ENCODE results near the gene SLC26A1.

The SLC26A1 gene

DNA sequence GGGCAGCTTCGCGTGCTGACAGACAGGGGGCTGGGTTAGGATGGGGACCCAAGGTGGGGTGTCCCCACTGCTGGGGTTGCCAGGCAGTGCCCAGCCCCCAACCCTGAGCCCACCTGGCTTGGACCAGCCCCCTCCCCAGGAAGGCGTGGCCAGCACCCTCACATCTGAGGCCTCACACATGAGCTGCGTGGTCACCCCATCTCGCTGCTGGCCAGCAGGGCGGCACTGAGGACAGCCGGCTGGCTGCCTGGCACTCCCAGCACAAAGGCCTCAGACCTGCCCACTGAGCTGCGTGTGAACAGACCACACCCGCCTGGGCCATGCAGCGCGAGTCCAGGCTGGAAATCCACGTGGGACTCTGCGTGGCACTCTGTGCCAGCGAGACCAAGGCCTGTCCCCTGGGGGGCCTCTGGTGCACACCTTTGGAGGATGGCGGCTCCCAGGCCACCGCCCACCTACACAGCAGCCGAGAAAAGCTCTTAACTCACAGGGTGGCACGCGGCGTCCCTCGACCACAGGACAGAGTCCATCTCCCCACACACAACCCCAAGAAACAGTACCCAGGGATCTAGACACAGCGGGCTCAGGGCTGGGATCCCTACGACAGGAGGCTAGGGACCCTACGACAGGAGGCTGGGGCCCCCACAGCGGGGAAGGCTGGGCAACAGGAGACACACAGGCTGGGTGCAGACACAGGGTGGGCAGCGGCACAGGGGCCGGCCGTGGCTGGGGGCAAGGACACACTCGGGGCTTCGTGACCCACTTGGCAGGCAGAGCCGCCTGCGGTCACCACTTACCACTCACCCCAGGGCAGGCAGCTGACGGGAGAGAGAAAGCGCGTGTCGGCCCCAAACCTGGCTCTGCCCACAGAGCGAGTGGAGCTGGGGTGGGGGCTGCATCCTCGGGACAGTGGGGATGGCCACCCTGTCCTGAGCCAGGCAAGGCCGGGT is 29.7 kb downstream of the SLC26A1 start:
- no peak for DNase-seq

DNA sequence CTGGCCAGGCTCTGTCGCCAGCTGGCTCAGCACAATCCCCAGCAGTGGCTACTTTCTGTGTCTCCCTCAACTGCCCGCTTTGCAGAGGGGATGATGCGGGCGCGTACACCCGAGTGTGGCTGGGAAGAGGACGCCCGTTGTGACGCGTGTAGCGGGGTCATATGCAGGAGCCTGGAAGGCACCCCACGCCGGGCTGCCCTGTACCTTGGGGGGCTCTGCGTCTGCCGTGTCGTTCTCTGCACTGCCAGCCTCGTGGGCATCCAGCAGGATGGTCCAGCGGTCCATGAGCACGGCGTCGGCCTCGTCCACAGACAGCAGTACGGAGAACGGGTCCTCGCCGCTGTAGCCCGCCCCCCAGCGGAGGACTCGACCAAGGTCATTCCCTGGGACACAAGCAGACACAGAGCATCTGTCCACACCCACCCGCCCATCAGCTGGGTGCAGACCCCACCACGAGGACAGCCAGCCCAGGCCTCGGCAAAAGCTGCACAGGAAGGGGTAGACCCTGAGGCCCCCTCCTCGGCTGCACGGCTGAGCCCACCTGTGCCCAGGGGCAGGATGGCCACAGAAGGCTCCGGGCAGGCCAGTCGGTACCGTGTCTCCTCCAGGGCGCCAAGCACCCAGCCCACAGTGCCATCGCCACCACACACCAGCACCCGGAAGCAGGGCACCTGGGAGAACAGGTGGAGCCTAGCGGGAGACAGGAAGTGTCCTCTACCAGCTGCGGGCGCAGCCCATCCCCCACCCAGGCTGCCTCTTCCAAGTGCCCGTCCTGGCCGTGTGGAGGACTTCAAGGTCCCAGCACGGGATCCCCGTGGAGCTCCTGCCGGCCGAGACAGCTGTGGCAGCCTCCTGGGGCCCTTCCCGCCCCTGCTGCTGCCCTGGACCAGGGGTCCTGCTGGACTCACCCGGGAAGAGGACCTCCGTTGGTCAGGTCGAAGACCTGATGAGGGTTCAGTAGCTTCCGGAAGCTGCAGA is 30.7 kb downstream of the SLC26A1 start:
- no peak for DNase-seq

DNA sequence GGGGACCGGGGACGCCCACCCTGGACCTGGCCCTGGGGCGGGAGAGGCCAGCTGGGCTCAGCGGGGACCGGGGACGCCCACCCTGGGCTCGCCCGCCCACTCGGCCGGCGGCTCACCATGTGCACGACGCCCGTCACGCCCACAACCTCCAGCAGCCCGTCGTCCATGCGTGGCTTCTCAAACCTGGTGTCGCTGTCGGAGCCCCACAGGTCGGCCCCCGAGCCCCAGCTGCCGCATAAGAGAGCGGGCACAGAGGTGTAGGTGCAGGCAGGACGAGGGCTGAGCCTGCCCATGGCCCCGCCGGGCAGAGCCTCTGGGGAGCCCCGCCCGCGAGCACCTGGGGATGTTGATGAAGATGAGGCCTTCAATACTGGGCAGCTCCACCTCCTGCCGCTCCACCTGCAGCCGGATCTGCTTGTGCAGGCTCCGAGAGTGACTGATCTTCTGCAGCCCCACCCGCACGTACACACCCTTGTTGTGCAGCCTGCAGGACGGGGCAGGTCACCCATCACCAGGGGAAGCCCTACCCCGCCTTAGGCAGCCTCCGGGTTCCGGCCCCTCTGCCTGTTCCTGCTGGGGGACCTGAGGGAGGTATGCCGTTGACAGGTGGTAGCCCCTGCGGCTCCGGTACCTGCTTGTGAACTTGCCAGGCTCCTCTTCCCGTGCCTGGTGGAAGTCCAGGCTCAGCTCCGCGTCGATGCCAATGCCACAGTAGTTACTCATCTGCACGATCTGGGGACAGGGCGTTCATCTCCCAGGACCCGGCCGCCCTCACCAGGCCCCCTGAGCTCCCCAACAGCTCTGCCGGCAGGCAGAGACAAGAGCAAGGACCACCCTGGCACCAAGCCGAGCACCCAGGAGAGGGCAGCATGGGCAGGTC is 31.6 kb downstream of the SLC26A1 start:
- DNase-seq: no peak

DNA sequence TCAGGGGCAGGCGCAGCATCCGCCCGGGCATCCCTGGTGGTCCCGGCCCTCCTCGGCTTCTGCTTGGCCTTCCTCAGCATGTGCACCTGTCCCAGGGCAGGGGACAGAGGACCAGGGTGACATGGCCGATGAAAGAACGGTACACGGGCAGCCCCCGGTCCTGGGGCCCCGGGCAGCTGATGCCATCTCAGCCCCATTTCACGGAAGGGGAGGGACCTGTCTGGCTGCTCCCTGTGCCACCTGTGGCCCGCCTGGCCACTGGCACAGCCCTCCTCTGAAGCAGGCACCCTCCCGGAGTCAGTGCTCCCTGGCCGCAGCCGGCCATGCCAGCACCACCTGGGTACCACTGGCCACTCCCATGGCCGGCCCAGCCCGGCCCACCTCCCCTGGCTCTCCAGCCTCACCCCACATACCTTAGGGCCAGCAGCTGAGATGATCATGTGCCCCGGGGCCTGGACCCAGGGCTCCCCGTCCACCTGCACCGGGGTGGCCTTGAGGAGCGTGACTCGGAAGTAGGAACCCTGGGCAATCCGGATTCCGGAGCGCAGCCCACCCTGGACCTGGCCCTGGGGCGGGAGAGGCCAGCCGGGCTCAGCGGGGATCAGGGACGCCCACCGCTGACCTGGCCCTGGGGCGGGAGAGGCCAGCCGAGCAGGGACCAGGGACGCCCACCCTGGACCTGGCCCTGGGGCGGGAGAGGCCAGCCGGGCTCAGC is 32.4 kb downstream of the SLC26A1 start:
- no peak for DNase-seq

DNA sequence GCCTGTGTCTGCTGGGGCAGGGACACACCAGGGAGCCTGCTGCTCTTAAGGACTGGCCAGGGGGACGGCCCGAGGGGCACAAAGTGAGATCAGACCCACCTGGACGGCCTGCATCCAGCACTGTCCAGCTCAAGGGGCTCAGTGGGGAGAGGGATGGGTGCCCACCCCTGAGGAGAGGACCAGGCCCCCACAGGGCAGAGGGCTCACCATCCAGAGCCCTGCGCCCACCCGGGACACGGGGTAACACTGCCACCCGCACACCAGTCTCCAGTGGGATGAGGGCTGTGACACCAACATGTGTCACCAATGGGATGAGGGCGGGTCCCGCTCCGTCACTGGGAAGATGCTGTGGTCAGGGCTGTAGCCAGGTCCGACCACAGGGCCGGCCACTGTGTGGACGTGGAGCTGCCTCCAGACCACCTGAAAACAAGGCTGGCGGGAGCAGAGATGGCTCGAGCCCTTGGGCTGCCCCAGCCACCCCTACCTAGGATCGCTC is 33.0 kb downstream of the SLC26A1 start:
- DNase-seq: no peak

DNA sequence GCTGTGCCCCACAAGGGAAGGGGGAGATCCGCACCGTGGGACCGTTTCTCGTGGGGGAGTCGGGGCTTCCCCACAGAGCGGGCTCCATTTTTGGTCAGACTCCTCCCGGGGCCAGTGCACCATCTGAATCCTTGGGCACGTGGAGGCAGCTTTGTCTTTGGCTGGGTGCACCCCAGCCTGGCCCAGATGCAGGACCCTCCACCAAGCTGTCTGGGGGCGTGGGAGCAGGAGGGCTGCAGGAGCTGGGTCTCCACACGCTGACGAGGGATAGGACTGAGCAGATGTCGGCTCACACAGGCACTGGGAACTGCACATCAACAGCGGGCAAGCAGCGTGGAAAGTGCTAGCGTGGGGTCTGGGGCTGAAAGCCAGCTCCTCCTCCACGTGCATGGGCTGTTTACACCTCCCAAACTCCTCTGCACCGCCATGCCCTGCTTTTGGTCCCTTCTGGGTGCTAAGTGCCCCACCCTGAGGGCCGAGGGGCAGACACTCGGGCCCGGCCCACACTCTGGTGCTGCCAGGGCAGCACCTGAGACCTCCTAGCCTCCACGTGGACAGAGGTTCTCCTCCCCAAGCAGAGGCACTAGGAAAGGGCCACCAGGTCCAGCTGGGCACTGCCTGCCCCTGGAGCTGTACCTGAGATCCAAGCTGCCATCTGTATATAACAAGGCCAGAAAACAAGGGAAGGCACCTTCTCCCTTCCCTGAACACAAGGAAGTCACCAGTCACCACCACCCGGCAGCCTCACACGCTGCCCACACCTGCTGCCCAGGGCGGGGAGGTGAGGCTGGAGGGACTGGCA is 33.7 kb downstream of the SLC26A1 start:
- DNase-seq: no peak

DNA sequence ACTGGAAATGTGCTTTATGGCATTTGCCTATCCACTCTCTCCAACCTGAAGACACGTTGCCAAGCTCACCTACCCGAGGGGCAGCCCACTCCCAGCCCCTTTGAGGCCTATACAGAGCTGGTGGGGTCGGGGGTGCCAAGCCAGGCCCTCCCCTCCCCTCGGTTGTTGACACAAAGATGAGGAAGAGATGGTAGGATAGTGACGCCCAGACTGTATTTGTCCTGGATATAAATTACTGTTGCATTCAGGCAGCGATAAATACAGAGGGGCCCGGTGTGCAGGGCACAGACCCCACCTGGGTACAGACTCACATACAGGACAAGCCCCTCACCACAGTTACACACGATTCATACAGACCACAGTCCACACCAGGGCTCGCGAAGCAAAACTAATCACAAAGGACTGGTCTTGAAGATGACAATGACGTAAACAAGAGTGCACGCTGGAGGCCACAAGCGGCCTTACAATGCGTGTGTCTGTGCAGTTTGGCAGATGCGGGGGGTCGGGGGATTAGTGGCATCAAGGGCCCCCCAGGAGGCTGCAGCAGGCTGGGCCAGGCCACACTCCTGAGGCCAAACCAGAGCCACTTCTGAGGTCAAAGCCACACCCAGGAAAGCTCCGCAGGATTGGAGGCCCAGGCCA is 34.4 kb downstream of the SLC26A1 start:
- DNase-seq: no peak

DNA sequence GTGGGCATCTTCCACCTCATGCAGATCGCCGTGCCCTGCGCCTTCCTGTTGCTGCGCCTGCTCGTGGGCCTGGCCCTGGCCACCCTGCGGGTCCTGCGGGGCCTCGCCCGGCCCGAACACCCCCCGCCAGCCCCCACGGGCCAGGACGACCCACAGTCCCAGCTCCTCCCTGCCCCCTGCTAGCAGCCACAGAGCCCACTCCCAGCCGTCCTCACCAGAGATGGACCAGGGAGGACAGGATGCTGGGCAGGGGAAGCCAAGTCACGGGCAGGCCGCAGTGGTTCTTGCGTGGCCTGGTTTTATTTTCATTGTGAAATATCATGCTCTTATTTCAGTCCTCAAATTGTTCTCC is 34.9 kb downstream of the SLC26A1 start:
- no peak for DNase-seq

DNA sequence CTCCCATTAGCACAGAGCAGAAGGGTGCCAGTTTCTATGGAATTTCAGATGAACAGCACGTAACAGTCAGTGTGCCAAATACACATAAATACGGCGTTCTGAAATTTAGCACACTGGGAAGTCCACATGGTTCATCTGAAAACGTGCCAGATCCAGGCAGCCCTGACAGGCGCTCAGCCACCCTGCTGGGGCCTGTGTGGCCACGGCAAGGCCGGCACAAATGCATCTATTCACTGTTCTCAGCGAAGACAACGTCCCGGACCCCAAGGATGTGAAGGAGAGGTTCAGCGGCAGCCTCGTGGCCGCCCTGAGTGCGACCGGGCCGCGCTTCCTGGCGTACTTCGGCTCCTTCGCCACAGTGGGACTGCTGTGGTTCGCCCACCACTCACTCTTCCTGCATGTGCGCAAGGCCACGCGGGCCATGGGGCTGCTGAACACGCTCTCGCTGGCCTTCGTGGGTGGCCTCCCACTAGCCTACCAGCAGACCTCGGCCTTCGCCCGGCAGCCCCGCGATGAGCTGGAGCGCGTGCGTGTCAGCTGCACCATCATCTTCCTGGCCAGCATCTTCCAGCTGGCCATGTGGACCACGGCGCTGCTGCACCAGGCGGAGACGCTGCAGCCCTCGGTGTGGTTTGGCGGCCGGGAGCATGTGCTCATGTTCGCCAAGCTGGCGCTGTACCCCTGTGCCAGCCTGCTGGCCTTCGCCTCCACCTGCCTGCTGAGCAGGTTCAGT is 35.5 kb downstream of the SLC26A1 start:
- no peak for DNase-seq

DNA sequence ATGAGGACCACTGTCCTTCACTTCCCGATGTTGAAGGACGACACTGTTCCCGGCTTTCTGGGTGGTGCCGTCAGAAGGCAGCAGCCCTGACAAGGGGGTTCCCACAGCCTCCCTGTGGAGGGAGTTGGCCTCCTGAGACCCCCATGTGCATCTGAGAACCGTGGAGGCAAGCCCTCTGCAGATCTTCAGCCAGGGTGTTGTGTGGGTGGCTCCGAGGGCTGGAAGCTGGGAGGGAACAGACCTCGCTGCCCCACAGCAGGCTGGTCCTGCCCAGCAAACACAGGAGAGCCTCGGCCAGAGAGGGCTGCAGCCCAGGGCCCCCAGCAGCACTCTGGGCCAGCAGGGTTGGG is 36.0 kb downstream of the SLC26A1 start:
- DNase-seq: no peak

DNA sequence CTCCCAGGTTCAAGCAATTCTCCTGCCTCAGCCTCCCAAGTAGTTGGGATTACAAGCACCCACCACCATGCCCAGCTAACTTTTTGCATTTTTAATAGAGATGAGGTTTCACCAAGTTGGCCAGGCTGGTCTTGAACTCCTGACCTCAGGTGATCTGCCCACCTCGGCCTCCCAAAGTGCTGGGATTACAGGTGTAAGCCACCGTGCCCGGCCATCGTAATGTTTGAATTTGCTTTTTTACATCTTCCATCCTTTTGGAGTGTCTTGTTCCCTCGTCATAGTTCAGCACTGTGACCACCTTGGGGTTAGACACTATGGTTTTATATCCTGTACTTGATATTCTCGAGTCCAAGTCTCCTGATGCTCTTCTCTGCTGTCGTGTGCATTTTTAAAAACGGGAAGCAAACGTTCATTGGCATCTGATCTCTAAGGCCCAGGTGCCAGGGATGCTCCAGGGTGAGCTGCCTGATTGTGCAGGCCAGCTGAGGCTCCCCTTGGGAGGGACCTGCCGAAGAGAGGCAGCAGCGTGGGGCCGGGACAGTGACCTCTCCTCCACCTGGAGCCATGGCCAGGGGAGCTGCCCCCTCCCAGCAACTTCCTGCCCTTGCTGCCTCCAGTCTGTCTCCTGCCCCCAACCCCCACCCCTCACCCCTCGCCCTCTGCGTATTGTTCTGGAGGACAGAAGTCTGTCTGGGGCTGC is 36.5 kb downstream of the SLC26A1 start:
- DNase-seq: no peak

DNA sequence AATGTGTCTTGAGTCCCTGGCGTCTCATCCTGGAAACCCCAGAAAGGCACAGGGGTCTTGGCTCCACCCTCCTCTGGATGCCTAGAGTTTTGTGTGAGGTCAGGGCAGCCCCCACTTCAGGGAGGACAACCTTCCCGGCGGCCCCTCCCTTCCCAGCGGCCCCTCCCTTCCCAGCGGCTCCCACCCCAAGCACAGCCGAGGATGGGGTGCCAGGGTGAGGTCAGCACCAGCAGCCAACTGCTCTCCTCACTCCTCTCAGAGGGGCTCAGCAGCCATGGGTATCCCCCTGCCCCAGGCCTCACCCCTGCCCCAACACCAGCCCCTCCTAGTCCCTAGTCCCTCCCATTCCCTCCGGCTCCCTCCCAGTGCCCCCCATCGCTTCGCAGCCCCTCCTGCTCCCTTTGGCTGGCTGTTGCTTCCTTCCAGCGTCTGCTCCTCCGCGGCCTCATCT is 37.2 kb downstream of the SLC26A1 start:
- DNase-seq: no peak

DNA sequence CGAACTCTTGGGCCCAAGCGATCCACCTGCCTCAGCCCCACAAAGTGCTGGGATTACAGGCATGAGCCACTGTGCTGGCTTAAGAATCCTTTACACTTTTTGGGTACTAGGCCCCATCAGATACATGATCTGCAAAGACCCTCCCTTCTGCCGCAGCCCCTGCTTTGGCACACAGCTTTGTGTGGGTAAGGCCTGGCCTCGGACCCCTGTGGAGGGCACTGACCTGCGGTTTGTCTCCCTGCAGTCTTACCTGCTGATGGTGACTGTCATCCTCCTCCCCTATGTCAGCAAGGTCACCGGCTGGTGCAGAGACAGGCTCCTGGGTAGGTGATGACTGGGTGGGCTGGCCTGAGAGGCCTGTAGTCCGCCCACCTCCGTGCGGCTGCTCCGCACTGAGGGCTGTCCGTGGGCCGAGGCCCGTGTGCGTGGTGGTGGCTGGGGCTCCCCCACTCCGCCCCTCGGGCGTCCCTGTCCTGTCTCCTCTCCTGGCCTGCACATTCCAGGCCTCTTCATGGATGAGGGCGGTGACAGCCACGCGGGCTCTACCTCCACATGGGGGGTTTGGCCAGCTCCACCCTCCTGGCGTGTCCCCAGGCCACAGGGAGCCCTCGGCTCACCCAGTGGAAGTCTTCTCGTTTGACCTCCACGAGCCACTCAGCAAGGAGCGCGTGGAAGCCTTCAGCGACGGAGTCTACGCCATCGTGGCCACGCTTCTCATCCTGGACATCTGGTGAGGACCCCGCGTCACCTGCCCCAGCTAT is 37.9 kb downstream of the SLC26A1 start:
- DNase-seq: no peak

DNA sequence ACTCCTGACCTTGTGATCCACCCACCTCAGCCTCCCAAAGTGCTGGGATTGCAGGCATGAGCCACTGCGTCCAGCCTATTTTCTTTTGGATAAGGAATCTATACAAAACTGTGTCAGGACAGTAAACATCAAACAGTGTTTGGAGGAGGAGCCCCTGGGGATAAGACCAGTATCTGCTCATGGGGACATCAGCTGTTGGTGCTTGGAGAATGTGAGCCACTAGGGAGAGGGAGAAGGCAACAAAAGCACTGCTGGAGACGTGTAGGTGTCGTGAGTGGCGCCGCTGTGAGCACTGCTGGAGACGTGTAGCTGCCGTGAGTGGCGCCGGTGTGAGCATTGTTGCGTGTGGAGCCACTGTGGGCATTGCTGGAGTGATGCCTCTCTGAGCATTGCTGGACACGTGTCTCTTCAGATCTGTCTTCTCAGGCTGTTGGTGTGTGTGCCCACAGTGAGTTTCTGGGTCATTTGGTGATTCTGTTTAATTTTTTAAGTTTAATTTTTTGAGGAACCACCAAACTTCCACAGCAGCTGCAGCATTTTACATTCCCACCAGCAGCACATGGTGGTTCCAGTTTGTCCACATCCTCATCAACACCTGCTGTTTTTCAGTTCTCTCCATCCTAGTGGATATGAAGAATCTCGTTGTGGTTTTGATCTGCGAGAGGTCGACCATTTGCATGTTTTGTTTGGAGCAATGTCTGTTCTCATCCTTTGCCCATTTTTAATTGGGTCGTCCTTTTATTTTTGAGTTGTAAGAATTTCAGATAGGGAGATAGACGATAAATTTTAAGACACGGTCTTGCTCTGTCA is 38.8 kb downstream of the SLC26A1 start:
- no peak for DNase-seq

DNA sequence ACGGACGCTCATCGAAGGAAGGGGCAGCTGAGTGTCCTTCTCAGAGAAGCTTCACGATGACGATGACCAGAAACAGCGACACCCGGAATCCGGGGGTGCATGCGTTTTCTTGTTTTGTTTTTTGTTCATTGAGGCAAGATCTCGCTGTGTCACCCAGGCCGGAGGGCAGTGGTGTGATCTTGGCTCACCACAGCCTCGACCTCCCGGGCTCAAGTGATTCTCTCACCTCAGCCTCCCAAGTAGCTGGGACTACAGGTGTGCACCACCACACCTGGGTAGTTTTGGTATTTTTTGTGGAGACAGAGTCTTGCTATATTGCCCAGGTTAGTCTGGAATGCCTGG is 39.7 kb downstream of the SLC26A1 start:
- no peak for DNase-seq

DNA sequence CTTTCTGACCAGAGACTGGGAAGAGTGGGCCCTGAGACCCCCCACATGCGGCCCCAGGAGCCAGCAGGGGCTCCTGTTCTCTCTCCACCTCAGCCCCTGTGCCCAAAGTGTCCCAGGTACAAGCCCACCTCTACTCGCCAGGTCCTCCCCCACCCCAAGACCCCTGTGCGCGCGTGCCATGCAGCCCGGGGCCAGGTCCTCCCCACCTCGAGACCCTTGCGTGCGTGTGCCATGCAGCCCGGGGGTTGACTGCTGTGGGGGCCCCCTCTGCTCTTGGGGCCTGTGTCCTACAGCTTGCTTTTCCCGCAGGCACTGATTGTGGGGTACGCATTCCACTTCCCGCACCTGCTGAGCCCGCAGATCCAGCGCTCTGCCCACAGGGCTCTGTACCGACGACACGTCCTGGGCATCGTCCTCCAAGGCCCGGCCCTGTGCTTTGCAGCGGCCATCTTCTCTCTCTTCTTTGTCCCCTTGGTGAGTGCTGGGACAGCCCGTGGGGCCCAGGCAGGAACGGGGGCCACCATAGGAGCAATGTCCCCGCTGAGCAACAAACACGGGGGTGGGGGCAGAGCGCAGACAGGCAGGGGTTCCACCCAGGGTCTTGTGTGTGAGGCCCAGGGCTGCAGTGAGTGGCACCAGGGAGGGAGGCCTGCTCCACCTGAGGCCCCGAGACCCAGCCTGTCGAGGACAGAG is 40.2 kb downstream of the SLC26A1 start:
- DNase-seq: no peak
